HG02870 (cell line): ENCODE data around the gene SCNN1G.
"Not testable (repeated sequence)": the region's sequence is repeated elsewhere in the genome, so short reads cannot be mapped to it uniquely, and the experiment has no call there.

ENCODE experiments used
- ATAC-seq: cut with Tn5 transposase; IDR thresholded peaks from one replicate; pipeline ENCODE4 v1.9.1; 2021; ENCODE audit warnings: mild to moderate bottlenecking, moderate library complexity; ENCODE audit not compliant: unreplicated experiment

SCNN1G gene

DNA sequence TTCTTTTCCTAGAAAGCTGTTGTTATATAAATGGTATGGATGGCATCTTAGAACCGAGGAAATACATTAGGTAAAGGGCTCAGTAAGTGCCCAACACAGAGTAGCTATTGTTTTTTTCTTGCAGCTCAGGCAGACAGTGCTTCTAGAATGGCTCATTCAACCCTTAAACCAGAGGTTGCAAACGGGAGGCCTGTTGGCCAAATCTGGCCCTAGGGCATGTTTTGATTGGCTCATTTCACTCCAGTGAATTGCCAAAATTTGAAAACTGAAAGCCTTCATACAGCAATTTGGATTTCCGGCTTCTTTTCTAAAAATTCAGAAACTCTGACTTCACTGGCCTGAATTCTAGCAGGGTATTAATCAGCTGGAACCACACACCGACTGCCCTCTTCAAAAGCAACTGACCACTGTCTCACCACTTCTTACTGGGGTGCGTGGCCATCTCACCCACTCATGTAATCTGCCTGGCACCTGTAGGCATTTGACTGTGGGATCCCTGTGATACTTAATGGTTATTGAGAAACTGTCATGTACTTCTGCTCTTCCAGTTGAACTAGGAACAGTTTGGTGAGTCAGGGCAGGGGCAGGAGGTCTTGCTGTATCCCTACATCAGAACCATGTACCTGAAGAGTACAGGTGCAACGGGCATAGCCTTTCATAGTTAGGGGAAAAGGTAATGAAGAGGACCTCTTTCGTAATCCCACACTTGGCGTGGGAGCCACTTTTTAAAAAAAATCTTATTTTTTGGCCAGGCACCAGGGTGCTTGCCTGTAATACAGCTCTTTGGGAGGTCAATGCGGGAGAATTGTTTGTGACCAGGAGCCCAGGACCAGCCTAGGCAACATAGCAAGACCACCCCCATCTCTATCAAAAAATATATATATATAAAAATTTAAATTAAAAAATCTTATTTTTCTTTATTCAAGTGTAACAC is 66.0 kb downstream of the SCNN1G start:
- ATAC-seq, result no peak

DNA sequence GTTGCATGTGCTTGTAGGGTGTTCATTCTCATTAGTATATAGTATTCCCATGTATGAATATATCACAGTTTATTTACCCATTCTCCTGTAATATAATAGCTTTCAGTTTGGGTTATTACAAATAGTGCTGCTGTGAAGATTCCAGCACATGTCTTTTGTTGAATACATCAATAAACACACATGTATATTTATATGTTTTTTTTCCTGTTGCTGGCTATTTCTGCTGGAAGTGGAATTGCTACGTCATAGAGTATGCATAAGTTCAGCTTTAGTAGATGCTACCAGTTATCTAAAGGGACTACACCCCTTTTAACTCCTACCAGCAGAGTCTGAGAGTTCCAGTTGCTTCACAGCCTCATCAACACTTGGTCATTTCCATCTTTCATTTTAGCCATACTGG is 67.3 kb downstream of the SCNN1G start:
- no peak for ATAC-seq

DNA sequence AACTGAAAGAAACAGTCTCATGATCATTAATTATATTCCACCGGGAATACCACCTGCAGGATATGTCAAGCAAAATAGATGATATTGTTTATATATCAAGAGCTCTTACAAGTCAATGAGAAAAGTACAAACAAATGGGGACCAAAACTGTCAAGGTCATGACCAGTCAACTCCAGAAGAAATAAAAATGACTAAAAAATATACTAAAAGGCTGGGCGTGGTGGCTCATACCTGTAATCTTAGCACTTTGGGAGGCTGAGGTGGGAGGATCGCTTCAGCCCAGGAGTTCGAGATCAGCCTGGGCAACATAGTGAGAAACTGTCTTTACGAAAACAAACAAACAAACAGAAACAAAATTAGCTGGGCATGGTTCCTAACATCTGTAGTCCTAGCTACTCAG is 69.8 kb downstream of the SCNN1G start:
- no peak for ATAC-seq

DNA sequence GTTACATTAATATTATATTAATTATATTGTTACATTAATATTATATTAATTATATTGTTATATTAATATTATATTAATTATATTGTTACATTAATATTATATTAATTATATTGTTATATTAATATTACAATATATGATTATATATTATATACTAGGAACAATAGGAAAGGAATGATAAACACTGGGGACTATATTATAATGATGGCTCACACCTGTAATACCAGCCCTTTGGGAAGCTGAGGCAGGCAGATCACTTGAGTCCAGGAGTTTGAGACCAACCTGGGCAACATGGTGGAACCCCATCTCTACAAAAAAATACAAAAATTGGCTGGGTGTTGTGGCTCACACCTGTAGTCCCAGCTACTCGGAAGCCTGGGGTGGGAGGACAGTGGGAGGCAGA is 71.1 kb downstream of the SCNN1G start:
- ATAC-seq, result not testable (repeated sequence)

DNA sequence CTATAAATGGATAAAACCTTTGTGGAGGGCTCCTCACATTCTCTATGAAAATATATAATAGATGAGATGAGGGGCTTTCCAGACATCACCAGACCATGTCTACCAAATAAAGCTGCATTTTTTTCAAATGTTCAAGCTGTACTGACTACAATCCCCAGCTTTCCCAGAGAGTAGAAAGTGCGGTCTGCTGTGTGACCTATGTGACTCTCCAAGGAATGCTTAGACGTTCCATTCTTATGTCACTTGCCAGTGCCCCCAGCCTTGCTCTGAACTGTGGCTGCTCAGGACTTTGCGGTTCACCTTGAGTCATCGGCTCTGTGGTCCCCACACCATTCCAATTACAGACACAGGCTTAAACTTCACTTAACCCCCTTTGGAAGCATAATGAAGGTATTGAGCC is 71.8 kb downstream of the SCNN1G start:
- ATAC-seq, result no peak

DNA sequence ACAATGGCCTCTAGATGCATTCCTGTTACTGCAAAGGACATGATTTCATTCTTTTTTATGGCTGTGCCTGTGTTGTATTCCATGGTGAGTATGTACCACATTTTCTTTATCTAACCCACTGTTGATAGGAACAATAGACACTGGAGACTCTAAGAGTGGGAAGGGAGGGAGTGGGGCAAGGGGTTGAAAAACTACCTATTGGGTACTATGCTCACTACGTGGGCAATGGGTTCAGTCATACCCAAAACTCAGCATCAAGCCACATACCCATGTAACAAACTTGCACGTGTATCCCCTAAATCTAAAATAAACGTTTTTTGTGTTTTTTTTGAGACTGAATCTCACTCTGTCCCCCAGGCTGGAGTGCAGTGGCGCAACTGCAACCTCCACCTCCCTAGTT is 72.5 kb downstream of the SCNN1G start:
- no peak for ATAC-seq

DNA sequence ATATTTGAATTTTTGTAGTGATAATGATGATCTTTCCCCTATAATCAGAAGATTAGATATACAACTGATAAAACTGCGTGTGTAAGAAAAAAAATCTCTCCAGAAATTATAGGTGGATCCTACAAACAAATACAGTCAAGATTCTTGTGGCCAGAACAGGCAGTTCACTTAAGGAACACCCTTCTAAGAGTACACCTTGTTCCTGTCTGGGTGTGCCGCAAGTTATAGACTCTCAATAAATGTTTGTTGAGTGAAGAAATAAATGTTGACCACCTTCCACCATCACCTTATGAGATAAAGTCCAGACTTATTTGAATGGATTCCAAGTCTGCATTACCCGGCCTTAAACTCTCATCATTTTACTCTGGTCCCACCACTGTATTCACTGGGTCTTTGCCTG is 73.9 kb downstream of the SCNN1G start:
- ATAC-seq, result no peak

DNA sequence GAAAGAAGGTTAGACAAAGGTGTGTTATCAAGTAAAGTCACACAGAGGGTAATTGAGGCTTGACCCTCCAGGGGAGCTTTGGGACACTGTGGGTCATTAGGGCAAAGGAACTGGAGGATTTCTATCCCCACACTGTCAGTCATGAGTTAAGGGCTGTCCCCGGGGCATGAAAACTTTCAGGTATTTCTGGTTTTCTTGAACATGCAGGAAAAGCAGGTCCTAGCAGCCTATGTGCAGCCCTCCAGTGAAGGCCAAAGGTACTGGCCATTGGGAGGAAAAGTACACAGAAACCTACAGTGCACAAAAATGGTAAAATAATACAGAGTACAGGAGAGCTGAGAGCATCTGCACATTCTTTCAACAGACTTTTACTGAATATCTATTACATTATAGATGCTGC is 75.1 kb downstream of the SCNN1G start:
- no peak for ATAC-seq

DNA sequence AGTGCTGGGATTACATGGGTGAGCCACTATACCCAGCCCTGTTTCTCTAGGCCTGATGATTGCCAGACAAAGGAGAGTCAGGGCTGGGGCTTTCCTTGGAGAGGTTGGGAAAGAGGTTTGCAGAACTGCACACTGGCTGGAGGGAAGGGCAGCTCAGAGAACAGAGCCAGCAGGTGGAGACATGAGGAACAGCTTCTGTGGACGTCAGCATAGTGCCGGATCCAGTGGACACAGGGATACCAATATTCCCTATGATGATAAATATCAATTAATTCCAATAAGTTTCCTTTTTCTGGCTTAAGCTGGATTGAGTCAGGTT is 76.3 kb downstream of the SCNN1G start:
- ATAC-seq, result no peak
